Measurements from ENCODE around the gene MGAT5. TPM values are rescaled to one million over a fixed set of nuclear protein-coding genes. Genes with fewer than 3 reads are reported as not detected.

MGAT5 gene
- total RNA-seq, 4 donors from 2014 or later, result 16.3 to 37.8 (median 32.5) TPM

- peak in 1 of 2 donors; percentile 57 for DNase-seq (ENCODE audit: low spot score in 2 of 2)
- WGBS, 2 donors, result 63 to 68% methylated on average over 6 of the region's 6 CpGs
- no peak overlapping the region for H3K4me3 ChIP-seq (ENCODE audit: low read depth, poor library complexity, severe bottlenecking)
- TF ChIP-seq CTCF (IDR thresholded peaks at IDR 0.05) (no peak), POLR2A (IDR thresholded peaks at IDR 0.05) (no peak)
- intact Hi-C loops (cut with DNase I; ENCODE audit: low total_unique reads), result no loop called here
These were observed 211.6 kb downstream of the MGAT5 start for GRCh38 chr2:134465228-134466105.

- peak in 1 of 2 donors; percentile 14 for DNase-seq (ENCODE audit: low spot score in 2 of 2)
- no peak for TF ChIP-seq CTCF (IDR thresholded peaks at IDR 0.05)
- no peak for TF ChIP-seq POLR2A (IDR thresholded peaks at IDR 0.05)
- WGBS, 2 donors, result 57 to 60% methylated on average over 3 of the region's 3 CpGs
- H3K4me3 ChIP-seq (ENCODE audit: low read depth, poor library complexity, severe bottlenecking), result no peak overlapping the region
- intact Hi-C loops (cut with DNase I; ENCODE audit: low total_unique reads), result no loop called here
These were observed 212.3 kb downstream of the MGAT5 start for GRCh38 chr2:134466141-134466540.

GRCh38 chr2:134468164-134468563 is 214.3 kb downstream of the MGAT5 start:
- intact Hi-C loops (cut with DNase I; ENCODE audit: low total_unique reads), result no loop called here
- DNase-seq (ENCODE audit: low spot score in 2 of 2), result peak in 1 of 2 donors; percentile 21
- WGBS, 2 donors, result 90 to 100% methylated on average over 2 of the region's 2 CpGs
- TF ChIP-seq POLR2A (IDR thresholded peaks at IDR 0.05), result no peak
- no peak for TF ChIP-seq CTCF (IDR thresholded peaks at IDR 0.05)
- H3K4me3 ChIP-seq (ENCODE audit: low read depth, poor library complexity, severe bottlenecking), result no peak overlapping the region

GRCh38 chr2:134468776-134469175 is 214.9 kb downstream of the MGAT5 start:
- no peak overlapping the region for H3K4me3 ChIP-seq (ENCODE audit: low read depth, poor library complexity, severe bottlenecking)
- TF ChIP-seq POLR2A (IDR thresholded peaks at IDR 0.05) (no peak), CTCF (IDR thresholded peaks at IDR 0.05) (no peak)
- DNase-seq (ENCODE audit: low spot score in 2 of 2), result peak in 1 of 2 donors; percentile 50
- intact Hi-C loops (cut with DNase I; ENCODE audit: low total_unique reads), result no loop called here
- 82 to 83% methylated on average over 10 to 12 of the region's 12 CpGs for WGBS, 2 donors

GRCh38 chr2:134469516-134470115 is 215.7 kb downstream of the MGAT5 start:
- intact Hi-C loops (cut with DNase I; ENCODE audit: low total_unique reads), result no loop called here
- DNase-seq (ENCODE audit: low spot score in 2 of 2), result peak in 1 of 2 donors; percentile 75
- no peak overlapping the region for H3K4me3 ChIP-seq (ENCODE audit: low read depth, poor library complexity, severe bottlenecking)
- WGBS, 2 donors, result 92 to 93% methylated on average over 25 of the region's 25 CpGs
- TF ChIP-seq POLR2A (IDR thresholded peaks at IDR 0.05) (no peak), CTCF (IDR thresholded peaks at IDR 0.05) (no peak)
